Measurements from ENCODE around the gene TRAPPC11. TPM values are rescaled to one million over a fixed set of nuclear protein-coding genes. Genes with fewer than 3 reads are reported as not detected.

Gene TRAPPC11
- total and polyA plus RNA-seq, 4 donors = 7.6 to 27.9 (median 14.9) TPM

DNA sequence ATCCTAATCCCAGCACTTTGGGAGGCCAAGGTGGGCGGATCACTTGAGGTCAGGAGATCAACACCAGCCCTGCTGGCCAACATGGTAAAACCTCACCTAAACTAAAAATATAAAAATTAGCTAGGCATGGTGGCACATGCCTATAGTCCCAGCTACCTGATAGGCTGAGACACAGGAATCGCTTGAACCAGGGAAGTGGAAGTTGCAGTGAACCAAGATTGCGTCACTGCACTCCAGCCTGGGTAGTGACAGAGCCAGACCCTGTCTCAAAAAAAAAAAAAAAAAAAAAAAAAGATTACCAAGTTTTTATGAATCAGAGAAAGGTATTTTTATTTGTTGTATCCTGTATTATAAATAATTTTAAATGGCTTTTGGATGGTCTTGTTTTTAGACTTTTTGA, 15.1 kb downstream of the TRAPPC11 start:
- no peak for DNase-seq (ENCODE audit: low spot score)
- no peak overlapping the region for H3K4me3 ChIP-seq (ENCODE audit: low read depth in 1 of 3, low read length in 3 of 3)
- H3K27ac ChIP-seq (ENCODE audit: low read depth in 1 of 2, low read length in 2 of 2) = no peak overlapping the region
- 87% methylated on average over 3 of the region's 3 CpGs for WGBS
- no peaks in the 10 kb centered on the region for H3K27me3 ChIP-seq (ENCODE audit: control insufficient read depth in 4 of 4, insufficient read depth in 4 of 4, low read length in 3 of 4)
- TF ChIP-seq HNF4A (conservative IDR thresholded peaks at IDR 0.05) = no peak
- no peak for TF ChIP-seq NR2F2 (IDR thresholded peaks at IDR 0.05)
- TF ChIP-seq, protein P1, sequence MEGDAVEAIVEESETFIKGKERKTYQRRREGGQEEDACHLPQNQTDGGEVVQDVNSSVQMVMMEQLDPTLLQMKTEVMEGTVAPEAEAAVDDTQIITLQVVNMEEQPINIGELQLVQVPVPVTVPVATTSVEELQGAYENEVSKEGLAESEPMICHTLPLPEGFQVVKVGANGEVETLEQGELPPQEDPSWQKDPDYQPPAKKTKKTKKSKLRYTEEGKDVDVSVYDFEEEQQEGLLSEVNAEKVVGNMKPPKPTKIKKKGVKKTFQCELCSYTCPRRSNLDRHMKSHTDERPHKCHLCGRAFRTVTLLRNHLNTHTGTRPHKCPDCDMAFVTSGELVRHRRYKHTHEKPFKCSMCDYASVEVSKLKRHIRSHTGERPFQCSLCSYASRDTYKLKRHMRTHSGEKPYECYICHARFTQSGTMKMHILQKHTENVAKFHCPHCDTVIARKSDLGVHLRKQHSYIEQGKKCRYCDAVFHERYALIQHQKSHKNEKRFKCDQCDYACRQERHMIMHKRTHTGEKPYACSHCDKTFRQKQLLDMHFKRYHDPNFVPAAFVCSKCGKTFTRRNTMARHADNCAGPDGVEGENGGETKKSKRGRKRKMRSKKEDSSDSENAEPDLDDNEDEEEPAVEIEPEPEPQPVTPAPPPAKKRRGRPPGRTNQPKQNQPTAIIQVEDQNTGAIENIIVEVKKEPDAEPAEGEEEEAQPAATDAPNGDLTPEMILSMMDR (IDR thresholded peaks at IDR 0.05; ENCODE audit: low read depth, low read length, missing input control) = no peak
- no peak for TF ChIP-seq YY1 (IDR thresholded peaks at IDR 0.05)
- TF ChIP-seq, protein P2, sequence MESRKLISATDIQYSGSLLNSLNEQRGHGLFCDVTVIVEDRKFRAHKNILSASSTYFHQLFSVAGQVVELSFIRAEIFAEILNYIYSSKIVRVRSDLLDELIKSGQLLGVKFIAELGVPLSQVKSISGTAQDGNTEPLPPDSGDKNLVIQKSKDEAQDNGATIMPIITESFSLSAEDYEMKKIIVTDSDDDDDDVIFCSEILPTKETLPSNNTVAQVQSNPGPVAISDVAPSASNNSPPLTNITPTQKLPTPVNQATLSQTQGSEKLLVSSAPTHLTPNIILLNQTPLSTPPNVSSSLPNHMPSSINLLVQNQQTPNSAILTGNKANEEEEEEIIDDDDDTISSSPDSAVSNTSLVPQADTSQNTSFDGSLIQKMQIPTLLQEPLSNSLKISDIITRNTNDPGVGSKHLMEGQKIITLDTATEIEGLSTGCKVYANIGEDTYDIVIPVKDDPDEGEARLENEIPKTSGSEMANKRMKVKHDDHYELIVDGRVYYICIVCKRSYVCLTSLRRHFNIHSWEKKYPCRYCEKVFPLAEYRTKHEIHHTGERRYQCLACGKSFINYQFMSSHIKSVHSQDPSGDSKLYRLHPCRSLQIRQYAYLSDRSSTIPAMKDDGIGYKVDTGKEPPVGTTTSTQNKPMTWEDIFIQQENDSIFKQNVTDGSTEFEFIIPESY (IDR thresholded peaks at IDR 0.05) = no peak
- TF ChIP-seq RAD21 (IDR thresholded peaks at IDR 0.05) = no peak
- TF ChIP-seq, protein P3, sequence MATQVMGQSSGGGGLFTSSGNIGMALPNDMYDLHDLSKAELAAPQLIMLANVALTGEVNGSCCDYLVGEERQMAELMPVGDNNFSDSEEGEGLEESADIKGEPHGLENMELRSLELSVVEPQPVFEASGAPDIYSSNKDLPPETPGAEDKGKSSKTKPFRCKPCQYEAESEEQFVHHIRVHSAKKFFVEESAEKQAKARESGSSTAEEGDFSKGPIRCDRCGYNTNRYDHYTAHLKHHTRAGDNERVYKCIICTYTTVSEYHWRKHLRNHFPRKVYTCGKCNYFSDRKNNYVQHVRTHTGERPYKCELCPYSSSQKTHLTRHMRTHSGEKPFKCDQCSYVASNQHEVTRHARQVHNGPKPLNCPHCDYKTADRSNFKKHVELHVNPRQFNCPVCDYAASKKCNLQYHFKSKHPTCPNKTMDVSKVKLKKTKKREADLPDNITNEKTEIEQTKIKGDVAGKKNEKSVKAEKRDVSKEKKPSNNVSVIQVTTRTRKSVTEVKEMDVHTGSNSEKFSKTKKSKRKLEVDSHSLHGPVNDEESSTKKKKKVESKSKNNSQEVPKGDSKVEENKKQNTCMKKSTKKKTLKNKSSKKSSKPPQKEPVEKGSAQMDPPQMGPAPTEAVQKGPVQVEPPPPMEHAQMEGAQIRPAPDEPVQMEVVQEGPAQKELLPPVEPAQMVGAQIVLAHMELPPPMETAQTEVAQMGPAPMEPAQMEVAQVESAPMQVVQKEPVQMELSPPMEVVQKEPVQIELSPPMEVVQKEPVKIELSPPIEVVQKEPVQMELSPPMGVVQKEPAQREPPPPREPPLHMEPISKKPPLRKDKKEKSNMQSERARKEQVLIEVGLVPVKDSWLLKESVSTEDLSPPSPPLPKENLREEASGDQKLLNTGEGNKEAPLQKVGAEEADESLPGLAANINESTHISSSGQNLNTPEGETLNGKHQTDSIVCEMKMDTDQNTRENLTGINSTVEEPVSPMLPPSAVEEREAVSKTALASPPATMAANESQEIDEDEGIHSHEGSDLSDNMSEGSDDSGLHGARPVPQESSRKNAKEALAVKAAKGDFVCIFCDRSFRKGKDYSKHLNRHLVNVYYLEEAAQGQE (IDR thresholded peaks at IDR 0.05) = no peak
- no peak for TF ChIP-seq FOXA1 (IDR thresholded peaks at IDR 0.05)
- TF ChIP-seq EGR1 (IDR thresholded peaks at IDR 0.05; ENCODE audit: low read depth in 2 of 2) = no peak
- no peak for TF ChIP-seq RXRA (IDR thresholded peaks at IDR 0.05)
- TF ChIP-seq, protein P4, sequence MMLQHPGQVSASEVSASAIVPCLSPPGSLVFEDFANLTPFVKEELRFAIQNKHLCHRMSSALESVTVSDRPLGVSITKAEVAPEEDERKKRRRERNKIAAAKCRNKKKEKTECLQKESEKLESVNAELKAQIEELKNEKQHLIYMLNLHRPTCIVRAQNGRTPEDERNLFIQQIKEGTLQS (IDR thresholded peaks at IDR 0.05) = no peak
- TF ChIP-seq GABPA (IDR thresholded peaks at IDR 0.05 in 1 of 2, conservative IDR thresholded peaks at IDR 0.05 in 1 of 2) = no peak
- TF ChIP-seq JUND (IDR thresholded peaks at IDR 0.05) = no peak
- no peak for TF ChIP-seq HNF4G (IDR thresholded peaks at IDR 0.05)
- TF ChIP-seq, protein P5, sequence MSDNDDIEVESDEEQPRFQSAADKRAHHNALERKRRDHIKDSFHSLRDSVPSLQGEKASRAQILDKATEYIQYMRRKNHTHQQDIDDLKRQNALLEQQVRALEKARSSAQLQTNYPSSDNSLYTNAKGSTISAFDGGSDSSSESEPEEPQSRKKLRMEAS (IDR thresholded peaks at IDR 0.05) = no peak
- no peak for TF ChIP-seq TAF1 (conservative IDR thresholded peaks at IDR 0.05)
- no peak for TF ChIP-seq SP1 (IDR thresholded peaks at IDR 0.05)
- TF ChIP-seq FOXA2 (IDR thresholded peaks at IDR 0.05) = no peak
- no peak overlapping the region for H3K9ac ChIP-seq (ENCODE audit: low read depth in 1 of 2, low read length in 2 of 2)
- peaks cover 2 to 34% (median 24%) of the 10 kb centered on the region in 4 donors for H3K36me3 ChIP-seq (ENCODE audit: control insufficient read depth in 4 of 4, insufficient read depth in 3 of 4, low read depth in 1 of 4, low read length in 3 of 4)
- no peaks in the 10 kb centered on the region for H3K4me1 ChIP-seq (ENCODE audit: control insufficient read depth in 4 of 4, insufficient read depth in 4 of 4, low read length in 3 of 4)
- H3K9me3 ChIP-seq (ENCODE audit: control insufficient read depth in 4 of 4, low read length in 3 of 4) = no peaks in the 10 kb centered on the region

All from liver (tissue), 9 donors.